IMR-90 (cell line): ENCODE measurements around the gene ZNF844. TPM values are rescaled to one million over a fixed set of nuclear protein-coding genes. Genes with fewer than 3 reads are reported as not detected.

Experiments
- ATAC-seq: fragments of 200-7000 bp; cut with Tn5 transposase; 2 replicates; pipeline ENCODE4 v1.9.1; 2020; ENCODE audit warnings: low read depth, mild to moderate bottlenecking, moderate library complexity
- BruUV-seq: library from RNA; stranded (reverse); fragments of 400-500 nt; replicated peaks from 2 replicates; lab custom pipeline; 2021; lab: Mats Ljungman, UMichigan
- CTCF ChIA-PET: fragments of 300-600 bp; formaldehyde crosslinking; extraction: SDS; loops from one replicate; lab custom pipeline; 2021; ENCODE audit warnings: antibody characterized with exemption; lab: Yijun Ruan, JAX
- POLR2A ChIA-PET: fragments of 300-600 bp; sonication (Branson Sonifier 250); formaldehyde crosslinking; loops from one replicate; lab custom pipeline; 2022; ENCODE audit warnings: antibody characterized with exemption; ENCODE audit not compliant: unreplicated experiment; lab: Charles Lee
- DNase-seq: peaks from one replicate; pipeline ENCODE4 v3.0.0; 2013
- H2AFZ ChIP-seq: replicated peaks from 2 replicates; pipeline ENCODE3; 2013; ENCODE audit warnings: low read length, mild to moderate bottlenecking; ENCODE audit not compliant: poor library complexity
- H2AK5ac ChIP-seq: 2 replicates; pipeline ENCODE4 v1.6.1; 2013; ENCODE audit warnings: low read depth, low read length, inconsistent platforms
- H2AK9ac ChIP-seq: replicated peaks from 2 replicates; pipeline ENCODE3; 2013; ENCODE audit warnings: mild to moderate bottlenecking, low read depth, low read length, moderate library complexity; ENCODE audit not compliant: poor library complexity
- H2BK120ac ChIP-seq: 2 replicates; pipeline ENCODE4 v1.6.1; 2013; ENCODE audit warnings: low read depth, low read length, inconsistent platforms
- H2BK15ac ChIP-seq: 3 replicates; pipeline ENCODE4 v1.6.1; 2013; ENCODE audit warnings: low read depth, low read length, inconsistent platforms
- H2BK20ac ChIP-seq: 2 replicates; pipeline ENCODE4 v1.6.1; 2013; ENCODE audit warnings: low read depth, mild to moderate bottlenecking, inconsistent platforms, low read length, moderate library complexity
- H2BK5ac ChIP-seq: 2 replicates; pipeline ENCODE4 v1.6.1; 2013; ENCODE audit warnings: mild to moderate bottlenecking, low read depth, low read length, inconsistent platforms; ENCODE audit not compliant: poor library complexity, severe bottlenecking
- H3K14ac ChIP-seq: replicated peaks from 2 replicates; pipeline ENCODE4 v1.6.1; 2013; ENCODE audit warnings: low read depth, low read length, inconsistent platforms
- H3K18ac ChIP-seq: 2 replicates; pipeline ENCODE4 v1.6.1; 2013; ENCODE audit warnings: low read depth, low read length, control low read depth
- H3K23ac ChIP-seq: 2 replicates; pipeline ENCODE4 v1.6.1; 2013; ENCODE audit warnings: low read depth, low read length, inconsistent platforms
- H3K27ac ChIP-seq: 2 replicates; pipeline ENCODE4 v1.5.1; 2013; ENCODE audit warnings: mild to moderate bottlenecking, control low read depth, low read length; ENCODE audit not compliant: insufficient read depth
- H3K27me3 ChIP-seq: 2 replicates; pipeline ENCODE4 v1.6.1; 2013; ENCODE audit warnings: low read length; ENCODE audit not compliant: control insufficient read depth, insufficient read depth
- H3K36me3 ChIP-seq: 2 replicates; pipeline ENCODE4 v1.6.1; 2013; ENCODE audit warnings: low read length, mixed read lengths; ENCODE audit not compliant: control insufficient read depth, insufficient read depth
- H3K4ac ChIP-seq: 2 replicates; pipeline ENCODE4 v1.6.1; 2013; ENCODE audit warnings: low read depth, low read length, inconsistent platforms
- H3K4me1 ChIP-seq: 2 replicates; pipeline ENCODE4 v1.6.1; 2013; ENCODE audit warnings: low read length, mixed read lengths; ENCODE audit not compliant: control insufficient read depth, insufficient read depth
- H3K4me2 ChIP-seq: 2 replicates; pipeline ENCODE4 v1.6.1; 2013; ENCODE audit warnings: low read depth, mild to moderate bottlenecking, control low read depth, low read length, moderate library complexity
- H3K4me3 ChIP-seq: 2 replicates; pipeline ENCODE4 v1.5.1; 2013; ENCODE audit warnings: low read depth, mild to moderate bottlenecking, control low read depth, low read length, moderate library complexity; ENCODE audit not compliant: insufficient read depth
- H3K56ac ChIP-seq: 2 replicates; pipeline ENCODE4 v1.6.1; 2013; ENCODE audit warnings: low read length, inconsistent platforms; ENCODE audit not compliant: insufficient read depth; ENCODE audit errors: extremely low read depth
- H3K79me1 ChIP-seq, 2 experiments: 2 replicates each; pipeline ENCODE4 v1.6.1; 2013; ENCODE audit warnings: low read length in 2 of 2, inconsistent platforms in 1 of 2, low read depth in 1 of 2
- H3K9ac ChIP-seq: 2 replicates; pipeline ENCODE4 v1.6.1; 2013; ENCODE audit warnings: low read depth, low read length, control low read depth
- H3K9me1 ChIP-seq: 2 replicates; pipeline ENCODE4 v1.6.1; 2013; ENCODE audit warnings: low read length, inconsistent platforms; ENCODE audit not compliant: insufficient read depth
- H3K9me3 ChIP-seq: 2 replicates; pipeline ENCODE4 v1.6.1; 2013; ENCODE audit warnings: low read length; ENCODE audit not compliant: control insufficient read depth, insufficient read depth
- H4K20me1 ChIP-seq: 2 replicates; pipeline ENCODE4 v1.6.1; 2013; ENCODE audit warnings: low read length, inconsistent platforms; ENCODE audit not compliant: insufficient read depth
- H4K5ac ChIP-seq: 2 replicates; pipeline ENCODE4 v1.6.1; 2013; ENCODE audit warnings: mild to moderate bottlenecking, low read depth, low read length, control low read depth
- H4K8ac ChIP-seq, 2 experiments: 2 replicates each; pipeline ENCODE4 v1.6.1; 2013; ENCODE audit warnings: low read depth in 2 of 2, low read length in 2 of 2, control low read depth in 1 of 2, inconsistent platforms in 1 of 2
- H4K91ac ChIP-seq: 2 replicates; pipeline ENCODE4 v1.6.1; 2013; ENCODE audit warnings: low read depth, low read length, inconsistent platforms; ENCODE audit not compliant: insufficient read depth
- BHLHE40 ChIP-seq: fragments of 150-350 bp; IDR thresholded peaks from 2 replicates; pipeline ENCODE4 v1.6.1; 2016; ENCODE audit warnings: mild to moderate bottlenecking, low read depth, low read length
- RAD21 ChIP-seq: IDR thresholded peaks from 2 replicates; pipeline ENCODE4 v1.6.1; 2012; ENCODE audit warnings: low read length, improper control_type of control experiment
- WGBS, 2 experiments: methylation state at CpG; one replicate each; pipeline versions ENCODE4 v1.1.5 to v1.1.7; 2013; ENCODE audit warnings: missing lambda C conversion rate in 2 of 2; ENCODE audit not compliant: insufficient read length in 1 of 2; ENCODE audit errors: extremely low coverage in 2 of 2; 5-methylcytosine and 5-hydroxymethylcytosine counted together
- dilution Hi-C: fragments of 300-500 bp; cut with HindIII; formaldehyde crosslinking; loops from one replicate; pipeline ENCODE4 v1.14.3; 2018; ENCODE audit warnings: low sequenced_read_pairs; ENCODE audit not compliant: unreplicated experiment
- in situ Hi-C: fragments of 300-500 bp; cut with MboI; formaldehyde crosslinking; loops from 3 replicates; pipeline ENCODE4 v1.14.3; 2019; ENCODE audit warnings: low sequenced_read_pairs, inconsistent platforms, mixed read lengths
- intact Hi-C: fragments of 100-400 bp; cut with micrococcal nuclease; formaldehyde crosslinking; loops from 2 replicates; pipeline ENCODE4 v1.10.0; 2022
- polyA plus RNA-seq, 3 experiments: library from polyadenylated mRNA; depleted of rRNA; stranded (reverse); fragments of >200 nt; gene quantifications; 2 replicates each; pipeline ENCODE4 v1.2.3, GENCODE V29; 2012; ENCODE audit warnings: low replicate concordance in 1 of 3
- total RNA-seq: library from RNA; depleted of rRNA; stranded (reverse); fragments of >200 nt; gene quantifications from 2 replicates; pipeline ENCODE4 v1.2.3, GENCODE V29; 2012

ZNF844 gene
- total and polyA plus RNA-seq, 2 of the 4 experiments (the other 2 are of a cell fraction) = 1.6 to 12.0 TPM

GRCh38 chr19:12092956-12093355, 28.4 kb downstream of the ZNF844 start:
- dilution Hi-C loops = no loop called here
- ChIA-PET CTCF (no interaction called here), POLR2A (no interaction called here)
- Histone ChIP-seq H2BK5ac (no peak overlapping the region), H2AK9ac (peak overlapping the region; percentile 29), H3K18ac (no peak overlapping the region), H3K4me2 (peak overlapping the region; percentile 61), H3K14ac (no peak overlapping the region), H4K5ac (no peak overlapping the region), H2BK120ac (no peak overlapping the region), H4K91ac (no peak overlapping the region), H3K27ac (no peak overlapping the region), H3K56ac (no peak overlapping the region), H2BK20ac (no peak overlapping the region), H3K23ac (peak overlapping the region; percentile 4; the same call in 1 of the 2 replicates), H2AK5ac (no peak overlapping the region), H3K9me3 (no peaks in the 10 kb centered on the region; the same call in 1 of the 2 replicates), H4K20me1 (no peaks in the 10 kb centered on the region), H2BK15ac (no peak overlapping the region), H2AFZ (peak overlapping the region; percentile 16), H3K4me1 (0 out of 2 replicates have a peak, but pooled peaks cover 2% of the 10 kb centered on the region), H3K4me3 (peak overlapping the region; percentile 91), H3K36me3 (no peaks in the 10 kb centered on the region), H3K4ac (no peak overlapping the region), H3K9ac (peak overlapping the region; percentile 84), H3K9me1 (peaks cover 3% of the 10 kb centered on the region; the same call in 1 of the 2 replicates), H4K8ac (no peak overlapping the region; a peak in 1 of 4 replicates), H3K79me1 (peaks cover 14 to 25% of the 10 kb centered on the region in 2 experiments), H3K27me3 (no peaks in the 10 kb centered on the region)
- in situ Hi-C loops = no loop called here
- peak; percentile 11 for DNase-seq
- 24% methylated on average over 7 of the region's 10 CpGs; no CpG with 5 or more reads in 1 of the 2 experiments for WGBS, 2 experiments
- no TSS peak for BruUV-seq
- ATAC-seq = no peak
- TF ChIP-seq BHLHE40 (no peak), RAD21 (no peak)
- intact Hi-C loops = loop anchor here (1.0 to 5.0 kb wide), 2 partner anchors 48 to 274 kb away; partner anchors contain the start of gene ZNF442
